ENCODE data around the gene FUCA1. TPM values are rescaled to one million over a fixed set of nuclear protein-coding genes. Genes with fewer than 3 reads are reported as not detected.
"Not testable (repeated sequence)": the region's sequence is repeated elsewhere in the genome, so short reads cannot be mapped to it uniquely, and the experiment has no call there.

FUCA1 gene
- total RNA-seq, 4 donors from 2014 or later = 8.1 to 15.4 (median 12.4) TPM

DNA sequence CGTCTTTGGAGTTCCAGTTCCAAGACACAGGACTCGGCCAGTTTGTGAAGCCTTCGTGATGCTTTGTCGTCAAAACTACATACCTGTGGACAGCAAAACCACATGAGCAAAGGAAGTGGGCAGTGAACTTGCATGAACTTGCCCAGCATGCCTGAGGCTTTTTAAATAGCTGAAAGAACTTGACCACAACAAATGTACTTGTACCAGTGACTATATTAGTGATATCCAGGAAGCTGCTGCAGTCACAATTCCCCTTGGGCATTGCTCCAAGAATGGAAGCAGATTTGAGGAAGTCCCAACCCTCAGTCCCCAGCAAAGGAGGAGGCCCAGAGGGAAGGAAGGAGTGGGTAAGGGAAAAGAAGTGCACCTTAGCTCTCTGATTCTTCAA is 2.6 kb downstream of the FUCA1 start:
- no peak for TF ChIP-seq CTCF (IDR thresholded peaks at IDR 0.05 in 4 of 5, conservative IDR thresholded peaks at IDR 0.05 in 1 of 5)
- no peak for TF ChIP-seq POLR2A (IDR thresholded peaks at IDR 0.05)
- peak in 1 of 2 donors; percentile 20 for DNase-seq
- H3K4me3 ChIP-seq = no peak overlapping the region
- in situ Hi-C loops (cut with MboI; ENCODE audit: low sequenced_read_pairs in 4 of 4) (loop anchor here in 1 of 4 donors (10.0 kb wide), 1 partner anchor 51 kb away; no protein-coding TSS in a partner anchor), intact Hi-C loops (cut with DNase I; ENCODE audit: low total_unique reads) (loop anchor here (5.0 to 10.0 kb wide), 3 partner anchors 38 to 171 kb away; partner anchors contain the start of genes HMGCL and RPL11)
- peaks cover 17 to 20% of the 10 kb centered on the region in 2 donors for H3K4me1 ChIP-seq
- H3K9me3 ChIP-seq = no peaks in the 10 kb centered on the region
- H3K27ac ChIP-seq = no peak overlapping the region
- H3K36me3 ChIP-seq = peaks cover 0 to 17% of the 10 kb centered on the region in 2 donors
- no peak for ATAC-seq
- H3K27me3 ChIP-seq = no peaks in the 10 kb centered on the region

- no peak for TF ChIP-seq CTCF (IDR thresholded peaks at IDR 0.05 in 4 of 5, conservative IDR thresholded peaks at IDR 0.05 in 1 of 5)
- no peak for TF ChIP-seq POLR2A (IDR thresholded peaks at IDR 0.05)
- intact Hi-C loops (cut with DNase I; ENCODE audit: low total_unique reads) = loop anchor here (5.0 to 10.0 kb wide), 3 partner anchors 38 to 170 kb away; partner anchors contain the start of genes HMGCL and RPL11
- H3K4me3 ChIP-seq = no peak overlapping the region
- DNase-seq (no peak), ATAC-seq (no peak)
- no peak overlapping the region for H3K27ac ChIP-seq
- in situ Hi-C loops (cut with MboI; ENCODE audit: low sequenced_read_pairs in 4 of 4) = loop anchor here in 2 of 4 donors (5.0 to 10.0 kb wide), 2 partner anchors 50 to 53 kb away; no protein-coding TSS in a partner anchor
- peaks cover 17 to 20% of the 10 kb centered on the region in 2 donors for H3K4me1 ChIP-seq
- H3K27me3 ChIP-seq = no peaks in the 10 kb centered on the region
- H3K36me3 ChIP-seq = peaks cover 0 to 17% of the 10 kb centered on the region in 2 donors
- H3K9me3 ChIP-seq = no peaks in the 10 kb centered on the region
Observed at GRCh38 chr1:23864801-23865542, 3.1 kb downstream of the FUCA1 start.

DNA sequence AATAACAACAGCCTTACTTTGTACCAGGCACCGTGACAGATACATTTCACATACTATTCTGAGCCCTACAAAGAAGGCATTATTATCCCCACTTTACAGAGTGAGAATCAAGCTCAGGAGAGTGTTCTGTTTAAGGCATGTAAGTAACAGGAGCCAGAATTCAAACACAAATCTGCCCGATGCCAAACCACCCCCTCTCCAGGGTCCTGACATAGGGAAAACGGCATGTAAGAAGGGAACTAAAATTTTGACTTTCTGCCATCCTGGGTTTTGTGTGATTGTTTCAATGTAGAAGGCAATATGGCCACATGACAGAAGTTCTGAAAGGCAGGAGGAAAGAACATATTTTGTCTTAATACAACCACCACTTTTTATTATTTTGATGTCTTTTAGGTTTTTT is 5.5 kb downstream of the FUCA1 start:
- ATAC-seq = no peak
- no peak overlapping the region for H3K27ac ChIP-seq
- no peak for TF ChIP-seq CTCF (IDR thresholded peaks at IDR 0.05 in 4 of 5, conservative IDR thresholded peaks at IDR 0.05 in 1 of 5)
- TF ChIP-seq POLR2A (IDR thresholded peaks at IDR 0.05) = no peak
- H3K4me1 ChIP-seq = peaks cover 9 to 20% of the 10 kb centered on the region in 2 donors
- H3K36me3 ChIP-seq = peaks cover 0 to 40% of the 10 kb centered on the region in 2 donors
- intact Hi-C loops (cut with DNase I; ENCODE audit: low total_unique reads) (loop anchor here (10.0 kb wide), 1 partner anchor 168 kb away; the partner anchor contains the start of gene RPL11), in situ Hi-C loops (cut with MboI; ENCODE audit: low sequenced_read_pairs in 4 of 4) (loop anchor here in 2 of 4 donors (5.0 to 10.0 kb wide), 2 partner anchors 48 to 50 kb away; no protein-coding TSS in a partner anchor)
- no peak overlapping the region for H3K4me3 ChIP-seq
- no peak for DNase-seq
- no peaks in the 10 kb centered on the region for H3K27me3 ChIP-seq
- no peaks in the 10 kb centered on the region for H3K9me3 ChIP-seq

DNA sequence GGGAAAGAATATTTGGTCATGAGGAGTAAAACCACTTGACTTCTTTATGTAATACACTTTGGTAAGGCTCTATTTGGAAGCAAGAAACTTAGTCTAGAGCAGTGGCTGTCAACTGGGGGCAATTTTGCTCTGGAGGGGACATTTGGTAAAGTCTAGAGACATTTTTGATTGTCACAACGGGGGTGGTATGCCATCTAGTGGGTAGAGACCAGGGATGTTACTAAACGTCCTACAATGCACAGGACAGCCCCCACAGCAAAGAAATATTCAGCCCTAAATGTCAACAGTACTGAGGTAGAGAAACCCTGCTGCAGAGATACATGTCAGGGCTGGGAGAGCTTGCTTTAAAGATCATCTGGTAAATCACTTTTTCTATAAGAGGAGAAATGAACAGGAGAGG is 13.5 kb downstream of the FUCA1 start:
- TF ChIP-seq POLR2A (IDR thresholded peaks at IDR 0.05) = no peak
- TF ChIP-seq CTCF (IDR thresholded peaks at IDR 0.05 in 4 of 5, conservative IDR thresholded peaks at IDR 0.05 in 1 of 5) = peak in 4 of 5 experiments; percentile 37 to 64 (median 57)
- peaks cover 0 to 5% of the 10 kb centered on the region in 2 donors for H3K4me1 ChIP-seq
- ATAC-seq (peak in 1 of 2 donors; percentile 47), DNase-seq (no peak)
- no peak overlapping the region for H3K4me3 ChIP-seq
- intact Hi-C loops (cut with DNase I; ENCODE audit: low total_unique reads) = loop anchor here (2.0 kb wide), 1 partner anchor 46 kb away; no protein-coding TSS in a partner anchor
- peaks cover 0 to 31% of the 10 kb centered on the region in 2 donors for H3K36me3 ChIP-seq
- H3K9me3 ChIP-seq = no peaks in the 10 kb centered on the region
- no peaks in the 10 kb centered on the region for H3K27me3 ChIP-seq
- in situ Hi-C loops (cut with MboI; ENCODE audit: low sequenced_read_pairs in 4 of 4) = no loop called here
- no peak overlapping the region for H3K27ac ChIP-seq

GRCh38 chr1:23853124-23853523 is 15.0 kb downstream of the FUCA1 start:
- H3K27ac ChIP-seq; H3K27me3 ChIP-seq; intact Hi-C loops (cut with DNase I; ENCODE audit: low total_unique reads); DNase-seq; in situ Hi-C loops (cut with MboI; ENCODE audit: low sequenced_read_pairs in 4 of 4); H3K4me3 ChIP-seq; H3K9me3 ChIP-seq; ATAC-seq: not testable (repeated sequence)
- peaks cover 0 to 19% of the 10 kb centered on the region in 2 donors for H3K36me3 ChIP-seq
- peaks cover 8 to 17% of the 10 kb centered on the region in 2 donors for H3K4me1 ChIP-seq

DNA sequence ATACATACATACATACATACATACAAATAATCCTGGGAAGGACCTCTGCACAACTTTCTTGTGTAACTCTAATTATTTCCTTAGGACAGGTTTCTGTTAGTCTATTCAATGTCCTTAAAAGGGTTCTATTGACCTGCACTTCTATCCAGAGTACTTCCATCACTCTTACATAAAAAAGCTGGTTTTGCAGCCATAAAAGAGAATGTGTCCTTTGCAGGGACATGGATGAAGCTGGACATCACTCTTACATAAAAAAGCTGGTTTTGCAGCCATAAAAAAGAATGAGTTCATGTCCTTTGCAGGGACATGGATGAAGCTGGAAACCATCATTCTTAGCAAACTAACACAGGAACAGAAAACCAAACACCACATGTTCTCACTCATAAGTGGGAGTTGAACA is 16.7 kb downstream of the FUCA1 start:
- Histone ChIP-seq H3K4me1 (peaks cover 10 to 20% of the 10 kb centered on the region in 2 donors), H3K36me3 (peaks cover 0 to 19% of the 10 kb centered on the region in 2 donors)
- H3K9me3 ChIP-seq; H3K27me3 ChIP-seq; in situ Hi-C loops (cut with MboI; ENCODE audit: low sequenced_read_pairs in 4 of 4); intact Hi-C loops (cut with DNase I; ENCODE audit: low total_unique reads); DNase-seq; H3K4me3 ChIP-seq; ATAC-seq; H3K27ac ChIP-seq: not testable (repeated sequence)
